Muscle of back (tissue), 11 donors: ENCODE measurements around the gene ECT2. TPM values are rescaled to one million over a fixed set of nuclear protein-coding genes. Genes with fewer than 3 reads are reported as not detected.
"Not testable (repeated sequence)": the region's sequence is repeated elsewhere in the genome, so short reads cannot be mapped to it uniquely, and the experiment has no call there.

ENCODE experiments used
- DNase-seq, 3 donors: peaks; one replicate each; pipeline versions ENCODE4 v3.0.0 to v3.0.0-alpha.2; 2013
- polyA plus RNA-seq, 10 donors: library from polyadenylated mRNA; unstranded; fragments of 120-200 nt; gene quantifications; one replicate each; pipeline ENCODE4 v1.2.1, GENCODE V29; 2013; ENCODE audit not compliant: insufficient read length in 10 of 10

ECT2 gene
- polyA plus RNA-seq, 10 donors: 11.2 to 23.8 (median 16.0) TPM

GRCh38 chr3:172739462-172739861 lies 11.1 kb upstream of the ECT2 start:
- no peak for DNase-seq

GRCh38 chr3:172746475-172746874 lies 4.1 kb upstream of the ECT2 start:
- no peak for DNase-seq

DNA sequence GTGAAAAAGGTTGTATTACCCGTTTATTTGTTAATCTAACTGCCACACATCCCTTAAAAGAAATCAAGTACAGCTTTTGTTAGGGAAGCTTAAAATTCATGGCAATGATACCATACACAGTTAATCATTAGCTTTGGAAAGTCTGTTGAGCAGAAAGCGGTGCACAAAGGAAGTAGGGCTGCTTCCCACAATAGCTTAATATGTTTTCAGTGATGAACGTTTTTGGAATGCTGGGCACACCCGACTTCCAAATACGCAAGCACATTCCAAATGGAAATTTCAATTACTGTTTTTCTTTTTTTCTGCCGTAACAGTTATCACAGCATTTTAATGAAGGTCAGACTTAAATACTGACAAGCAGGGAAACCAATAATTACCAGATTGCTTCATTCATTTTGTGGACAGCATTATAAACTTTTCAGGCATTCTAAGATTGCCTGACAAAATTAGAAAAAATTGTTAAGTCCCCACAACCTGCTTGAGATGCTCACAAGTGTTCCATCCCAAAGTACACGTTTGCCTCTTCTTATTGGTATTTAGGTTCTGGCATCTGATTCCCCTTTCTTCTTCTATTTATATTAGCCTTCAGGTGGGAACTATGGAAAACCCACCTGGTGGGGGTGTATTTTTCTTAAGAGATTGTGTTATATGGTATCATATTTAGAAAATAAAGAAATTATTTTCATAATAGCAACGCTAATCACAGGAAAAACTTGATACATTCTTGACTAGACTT lies 1.1 kb upstream of the ECT2 start:
- peak; percentile 50 to 82 (median 70) for DNase-seq

GRCh38 chr3:172750069-172750367 lies 508 bp upstream of the ECT2 start:
- no peak for DNase-seq

- peak in 1 of 3 donors; percentile 25 for DNase-seq
These were observed 714 bp downstream of the ECT2 start for GRCh38 chr3:172751175-172751704.

GRCh38 chr3:172752651-172753050 lies 2.1 kb downstream of the ECT2 start:
- DNase-seq: no peak

- no peak for DNase-seq
These were observed 2.6 kb downstream of the ECT2 start for GRCh38 chr3:172753125-172753524.

DNA sequence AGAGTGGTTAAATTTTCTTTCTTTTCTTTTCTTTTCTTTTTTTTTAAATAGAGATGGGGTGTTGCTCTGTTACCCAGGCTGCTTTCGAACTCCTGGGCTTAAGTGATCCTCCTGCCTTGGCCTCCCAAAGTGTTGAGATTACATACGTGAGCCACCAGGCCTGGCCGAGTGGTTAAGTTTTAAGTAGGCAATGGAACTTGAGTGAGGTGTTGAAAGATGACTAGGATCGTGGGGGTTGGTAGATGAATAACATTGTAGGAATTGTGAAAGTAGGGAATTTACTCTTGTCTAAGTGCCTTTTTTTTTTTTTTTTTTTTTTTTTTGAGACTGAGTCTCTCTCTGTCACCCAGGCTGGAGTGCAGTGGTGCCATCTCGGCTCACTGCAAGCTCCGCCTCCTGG lies 9.9 kb downstream of the ECT2 start:
- DNase-seq: not testable (repeated sequence)

DNA sequence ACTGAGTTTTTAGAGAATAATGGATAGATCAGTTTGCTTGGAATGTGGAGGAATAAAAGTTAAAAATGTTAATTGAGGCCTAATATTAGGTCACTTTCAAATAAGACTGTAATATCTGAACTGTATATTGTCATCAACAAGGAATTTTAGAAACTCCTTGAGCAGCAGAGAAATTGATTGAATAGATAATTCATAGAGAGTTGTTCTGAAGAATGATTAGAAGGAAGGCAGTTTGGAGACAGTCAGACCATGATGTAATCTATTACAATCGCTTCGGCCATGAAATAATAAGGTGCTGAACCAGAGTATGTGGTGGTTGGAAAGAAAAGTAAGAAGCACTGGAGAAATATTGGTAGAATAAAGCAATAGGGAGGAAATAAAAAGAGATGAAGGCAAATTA lies 15.7 kb downstream of the ECT2 start:
- DNase-seq: no peak

DNA sequence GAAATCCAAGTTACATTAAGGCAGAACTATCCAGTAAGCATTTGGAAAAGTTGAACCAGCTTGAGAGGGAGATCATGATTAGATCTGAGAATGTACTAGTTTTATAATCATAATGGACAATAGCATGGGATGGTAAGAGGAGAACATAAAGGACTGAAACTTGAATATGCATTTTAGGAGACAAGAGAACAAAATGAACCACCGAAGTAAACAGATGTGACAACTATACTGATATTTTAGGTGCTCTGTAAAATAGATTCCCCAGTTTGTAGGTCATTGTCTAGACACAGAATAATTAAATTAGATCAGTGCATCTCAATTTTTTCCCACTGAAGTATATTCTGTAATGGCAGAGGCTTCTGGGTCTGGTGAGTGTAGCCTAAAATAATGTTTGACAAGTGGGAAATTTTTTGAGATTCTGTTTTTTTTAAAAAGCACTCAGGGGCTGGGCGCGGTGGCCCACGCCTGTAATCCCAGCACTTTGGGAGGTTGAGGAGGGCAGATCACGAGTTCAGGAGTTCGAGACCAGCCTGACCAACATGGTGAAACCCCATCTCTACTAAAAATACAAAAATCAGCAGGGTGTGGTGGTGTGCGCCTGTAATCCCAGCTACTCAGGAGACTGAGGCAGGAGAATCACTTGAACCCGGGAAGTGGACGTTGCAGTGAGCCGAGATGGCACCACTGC lies 16.3 kb downstream of the ECT2 start:
- no peak for DNase-seq

DNA sequence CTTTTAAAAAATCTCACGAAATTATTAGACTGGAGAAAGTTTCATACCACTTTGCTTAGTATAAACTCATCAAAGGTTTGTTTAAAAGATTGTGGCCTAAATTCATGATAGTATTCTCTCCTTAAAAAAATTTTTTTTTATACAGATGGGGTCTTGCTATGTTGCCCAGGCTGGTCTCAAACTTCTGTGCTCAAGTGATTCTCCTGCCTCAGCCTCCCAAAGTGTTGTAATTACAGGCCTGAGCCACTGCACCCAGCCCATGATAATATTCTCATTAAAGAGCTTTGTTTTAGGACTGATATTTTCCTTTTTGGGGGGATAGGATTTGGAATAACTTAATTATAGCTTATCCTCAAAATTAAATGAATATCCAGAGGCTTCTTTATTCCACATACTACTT lies 19.9 kb downstream of the ECT2 start:
- DNase-seq: no peak

DNA sequence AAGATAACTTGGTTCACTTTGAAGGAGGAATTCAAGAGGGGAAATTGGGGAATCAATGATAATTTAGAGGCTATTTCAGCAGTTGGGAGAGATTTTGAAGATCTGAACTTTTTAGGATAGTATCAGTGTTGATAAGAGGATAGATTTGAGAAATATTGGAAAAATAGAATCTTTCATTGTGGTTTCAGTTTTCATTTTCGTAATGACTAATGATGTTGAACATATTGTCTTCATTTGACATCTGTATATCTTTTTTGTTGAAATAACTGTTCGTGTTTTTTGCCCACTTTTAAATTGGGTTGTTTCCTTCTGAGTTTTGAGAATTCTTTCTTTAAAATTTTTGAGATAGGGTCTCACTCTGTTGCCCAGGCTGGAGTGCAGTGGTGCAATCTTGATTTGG lies 21.1 kb downstream of the ECT2 start:
- DNase-seq: no peak

DNA sequence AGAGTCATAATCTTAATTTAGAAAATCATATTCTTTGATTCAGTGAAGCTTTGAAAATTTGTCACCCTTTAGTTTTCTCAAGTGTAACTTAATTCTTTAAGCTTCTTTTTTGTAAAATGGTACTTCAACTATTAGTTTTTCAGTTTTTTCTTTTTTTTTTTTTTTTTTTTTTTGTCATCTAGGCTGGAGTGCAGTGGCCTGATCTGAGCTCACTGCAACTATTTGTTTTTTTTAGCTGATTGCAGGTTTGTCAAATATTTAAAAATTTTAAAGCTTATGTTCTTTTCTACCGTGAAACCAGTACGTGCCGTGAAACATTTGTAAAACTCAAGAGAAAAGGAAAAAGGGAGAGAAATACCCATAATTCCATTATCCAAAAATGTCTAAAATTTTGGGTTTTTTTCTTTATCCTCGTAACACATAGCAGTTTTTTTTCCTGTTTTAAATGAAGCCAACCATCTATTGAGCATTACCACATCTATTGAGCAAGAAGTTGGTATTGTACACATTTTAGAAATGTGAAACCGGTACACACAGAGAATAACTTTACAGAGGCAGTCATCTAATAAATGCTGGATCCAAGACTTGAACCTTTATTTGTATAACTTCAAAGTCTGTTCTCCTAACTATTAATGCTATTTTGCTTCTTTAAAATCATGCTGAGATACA lies 25.7 kb downstream of the ECT2 start:
- no peak for DNase-seq

DNA sequence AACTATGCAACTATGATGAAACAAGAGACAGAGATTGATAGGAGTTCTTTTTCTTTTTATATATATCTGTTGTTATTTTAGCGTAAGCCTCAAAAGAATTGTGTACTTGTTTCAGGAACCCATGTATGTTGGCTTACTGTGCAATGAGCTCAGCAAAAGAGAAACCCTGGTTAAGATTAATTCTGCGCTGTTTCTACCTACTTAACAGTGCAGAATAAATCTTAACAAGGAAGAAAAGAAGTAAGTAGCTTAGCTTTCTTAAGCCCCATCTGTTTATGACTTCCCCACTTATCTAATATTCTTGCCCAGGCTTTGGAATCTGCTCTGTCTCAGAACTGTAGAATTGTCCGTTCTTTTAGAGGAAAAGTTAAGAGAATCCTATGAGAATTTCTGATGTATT lies 27.4 kb downstream of the ECT2 start:
- no peak for DNase-seq

DNA sequence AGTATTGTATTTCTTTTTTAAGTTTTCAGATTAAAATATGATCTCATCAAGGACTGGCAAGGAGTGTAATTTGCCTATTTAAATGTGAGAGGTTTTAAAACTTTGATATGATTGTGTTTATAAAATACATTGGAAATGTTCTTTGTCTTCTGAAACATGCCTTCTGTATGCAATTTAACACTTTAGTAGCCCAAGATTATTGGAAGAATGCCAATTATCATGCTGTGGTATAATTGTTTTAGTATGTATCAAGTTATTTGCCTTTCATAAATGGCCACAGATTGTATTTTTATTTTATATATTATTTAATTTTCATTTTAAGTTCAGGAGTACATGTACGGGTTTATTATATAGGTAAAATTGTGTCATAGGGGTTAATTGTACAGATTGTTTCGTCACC lies 31.7 kb downstream of the ECT2 start:
- no peak for DNase-seq

- DNase-seq: peak; percentile 10 to 36 (median 14)
These were observed 35.5 kb downstream of the ECT2 start for GRCh38 chr3:172786036-172786435.

DNA sequence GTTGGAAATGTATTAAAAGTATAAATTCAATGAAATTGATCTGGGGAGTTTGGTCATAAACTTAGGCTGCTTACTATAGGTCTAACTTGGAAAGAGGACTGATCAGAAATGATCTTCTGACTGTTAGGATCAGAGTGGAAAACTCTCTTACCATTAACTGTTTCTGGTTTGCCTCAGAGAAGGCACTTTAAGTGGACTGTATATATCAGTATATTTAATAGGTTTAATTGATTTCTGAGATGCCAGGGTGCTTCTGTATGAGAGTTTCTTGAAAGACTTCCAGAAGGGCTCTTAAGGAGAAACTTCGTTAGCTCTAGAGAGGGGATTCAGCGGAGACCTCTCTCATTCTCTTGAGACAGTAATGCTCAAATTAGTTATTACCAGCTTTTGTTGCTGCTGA lies 36.5 kb downstream of the ECT2 start:
- no peak for DNase-seq

DNA sequence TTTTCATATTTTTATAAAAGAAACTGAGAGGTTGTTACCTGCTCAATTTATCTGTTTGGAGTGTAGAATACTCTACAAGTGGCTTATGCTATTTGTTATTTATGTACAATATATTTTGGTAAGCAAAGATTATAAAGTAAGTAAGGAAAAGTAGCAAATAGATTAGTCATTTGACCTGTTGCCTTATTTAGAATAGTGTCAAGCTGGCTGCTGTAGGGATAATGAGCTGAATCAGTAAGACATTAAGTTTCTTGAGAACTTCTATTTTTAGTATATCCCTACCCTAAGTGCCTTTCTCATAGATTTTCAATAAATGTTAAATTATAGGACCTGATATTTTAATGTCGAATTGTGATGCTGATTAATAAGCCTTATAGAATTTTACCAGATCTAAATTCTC lies 37.2 kb downstream of the ECT2 start:
- DNase-seq: no peak

- DNase-seq: no peak
These were observed 48.7 kb downstream of the ECT2 start for GRCh38 chr3:172799246-172799645.

DNA sequence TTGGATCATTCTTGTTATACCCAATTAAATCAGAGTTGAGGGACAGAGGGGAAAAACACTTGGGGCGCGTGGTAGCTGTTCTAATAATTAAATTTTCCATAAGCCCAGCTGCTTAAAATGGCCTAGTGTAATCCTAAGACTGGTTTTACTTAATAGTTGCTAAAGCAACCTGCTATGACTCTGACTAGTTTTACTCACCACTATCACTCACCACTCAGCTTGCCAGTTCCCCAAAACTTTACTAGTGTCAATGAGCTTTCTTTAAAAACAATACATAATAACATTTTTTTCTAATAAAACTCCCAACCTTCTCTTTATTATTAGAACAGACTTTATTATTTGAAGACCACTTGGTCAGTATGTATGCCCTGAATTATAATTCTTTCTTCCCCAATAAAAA lies 49.6 kb downstream of the ECT2 start:
- DNase-seq: no peak

DNA sequence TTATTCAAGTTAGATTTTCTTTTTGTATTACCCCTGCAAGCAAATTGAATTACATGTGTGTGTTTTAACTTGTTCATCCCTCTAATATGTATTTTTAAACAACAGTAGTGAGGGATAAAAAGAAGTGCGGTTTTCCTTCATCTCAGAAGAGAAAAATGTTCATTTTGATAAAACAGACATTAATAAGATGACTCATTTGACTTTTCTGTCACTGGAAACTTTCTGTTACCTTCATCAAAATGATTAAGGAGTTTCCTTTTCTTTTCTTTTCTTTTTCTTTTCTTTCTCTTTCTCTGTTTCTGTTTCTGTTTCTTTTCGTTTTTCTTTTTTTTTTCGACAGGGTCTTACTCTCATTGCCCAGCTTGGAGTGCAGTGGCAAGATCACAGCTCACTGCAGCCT lies 53.0 kb downstream of the ECT2 start:
- DNase-seq: no peak

- no peak for DNase-seq
These were observed 53.8 kb downstream of the ECT2 start for GRCh38 chr3:172804323-172804722.

GRCh38 chr3:172808969-172809546 lies 58.5 kb downstream of the ECT2 start:
- peak; percentile 14 to 53 (median 33) for DNase-seq
